ENCODE measurements around the gene SND1. TPM values are rescaled to one million over a fixed set of nuclear protein-coding genes. Genes with fewer than 3 reads are reported as not detected.

SND1 gene
- total and polyA plus RNA-seq, 2 donors from 2014 or later, result 83.0 to 154 TPM

- Histone ChIP-seq H3K4me1 (ENCODE audit: control insufficient read depth in 2 of 3, insufficient read depth in 2 of 3, low read depth in 1 of 3, low read length in 3 of 3) (peaks cover 0 to 2% (median 0%) of the 10 kb centered on the region in 3 donors), H3K9ac (ENCODE audit: low read length in 3 of 3) (peak overlapping the region in 1 of 3 donors; percentile 33), H3K27me3 (ENCODE audit: control insufficient read depth, insufficient read depth, low read length) (peaks cover 10% of the 10 kb centered on the region), H3K4me3 (ENCODE audit: low read length in 3 of 3) (peak overlapping the region; percentile 49 to 60 (median 60)), H3K27ac (ENCODE audit: low read depth in 2 of 2, low read length in 2 of 2) (no peak overlapping the region), H3K9me3 (ENCODE audit: control insufficient read depth in 2 of 3, insufficient read depth in 1 of 3, low read length in 3 of 3) (no peaks in the 10 kb centered on the region), H3K36me3 (ENCODE audit: control insufficient read depth in 2 of 3, insufficient read depth in 3 of 3, low read length in 3 of 3) (peaks cover 0 to 3% (median 0%) of the 10 kb centered on the region in 3 donors)
- TF ChIP-seq CTCF (IDR thresholded peaks at IDR 0.05; ENCODE audit: borderline replicate concordance, extremely low read depth, insufficient read depth), result no peak
- DNase-seq, result peak; percentile 62 to 81 (median 73)
- intact Hi-C loops (cut with DNase I), result no loop called here
- no peak for FAIRE-seq
These were observed 380.1 kb downstream of the SND1 start for GRCh38 chr7:128031901-128032604.

- Histone ChIP-seq H3K4me1 (ENCODE audit: control insufficient read depth in 2 of 3, insufficient read depth in 2 of 3, low read depth in 1 of 3, low read length in 3 of 3) (peaks cover 0 to 2% (median 0%) of the 10 kb centered on the region in 3 donors), H3K9ac (ENCODE audit: low read length in 3 of 3) (no peak overlapping the region), H3K4me3 (ENCODE audit: low read length in 3 of 3) (peak overlapping the region in 1 of 3 donors; percentile 21), H3K27me3 (ENCODE audit: control insufficient read depth, insufficient read depth, low read length) (peaks cover 10% of the 10 kb centered on the region), H3K9me3 (ENCODE audit: control insufficient read depth in 2 of 3, insufficient read depth in 1 of 3, low read length in 3 of 3) (no peaks in the 10 kb centered on the region), H3K36me3 (ENCODE audit: control insufficient read depth in 2 of 3, insufficient read depth in 3 of 3, low read length in 3 of 3) (peaks cover 0 to 3% (median 0%) of the 10 kb centered on the region in 3 donors), H3K27ac (ENCODE audit: low read depth in 2 of 2, low read length in 2 of 2) (no peak overlapping the region)
- no peak for TF ChIP-seq CTCF (IDR thresholded peaks at IDR 0.05; ENCODE audit: borderline replicate concordance, extremely low read depth, insufficient read depth)
- DNase-seq, result peak; percentile 51 to 71 (median 66)
- no peak for FAIRE-seq
- intact Hi-C loops (cut with DNase I), result no loop called here
These were observed 380.7 kb downstream of the SND1 start for GRCh38 chr7:128032605-128033235.

- no peak overlapping the region for H3K27ac ChIP-seq (ENCODE audit: low read depth in 2 of 2, low read length in 2 of 2)
- no peak overlapping the region for H3K4me3 ChIP-seq (ENCODE audit: low read length in 3 of 3)
- H3K9me3 ChIP-seq (ENCODE audit: control insufficient read depth in 2 of 3, insufficient read depth in 1 of 3, low read length in 3 of 3), result no peaks in the 10 kb centered on the region
- FAIRE-seq (no peak), DNase-seq (peak in 1 of 5 donors; percentile 31)
- H3K4me1 ChIP-seq (ENCODE audit: control insufficient read depth in 2 of 3, insufficient read depth in 2 of 3, low read depth in 1 of 3, low read length in 3 of 3), result peaks cover 0 to 2% (median 0%) of the 10 kb centered on the region in 3 donors
- H3K27me3 ChIP-seq (ENCODE audit: control insufficient read depth, insufficient read depth, low read length), result peaks cover 10% of the 10 kb centered on the region
- TF ChIP-seq CTCF (IDR thresholded peaks at IDR 0.05; ENCODE audit: borderline replicate concordance, extremely low read depth, insufficient read depth), result no peak
- intact Hi-C loops (cut with DNase I), result no loop called here
- no peak overlapping the region for H3K9ac ChIP-seq (ENCODE audit: low read length in 3 of 3)
- peaks cover 0 to 3% (median 0%) of the 10 kb centered on the region in 3 donors for H3K36me3 ChIP-seq (ENCODE audit: control insufficient read depth in 2 of 3, insufficient read depth in 3 of 3, low read length in 3 of 3)
These were observed 381.3 kb downstream of the SND1 start for GRCh38 chr7:128033246-128033645.

Measured in kidney (tissue), 14 donors.